Measurements from ENCODE around the gene OR4N2. TPM values are rescaled to one million over a fixed set of nuclear protein-coding genes. Genes with fewer than 3 reads are reported as not detected.
"Not testable (repeated sequence)": the region's sequence is repeated elsewhere in the genome, so short reads cannot be mapped to it uniquely, and the experiment has no call there.

Gene OR4N2
- polyA plus RNA-seq, 1 donor (not counting 4 experiments of a cell fraction or from before 2014, with no cell fraction given) = not detected

DNA sequence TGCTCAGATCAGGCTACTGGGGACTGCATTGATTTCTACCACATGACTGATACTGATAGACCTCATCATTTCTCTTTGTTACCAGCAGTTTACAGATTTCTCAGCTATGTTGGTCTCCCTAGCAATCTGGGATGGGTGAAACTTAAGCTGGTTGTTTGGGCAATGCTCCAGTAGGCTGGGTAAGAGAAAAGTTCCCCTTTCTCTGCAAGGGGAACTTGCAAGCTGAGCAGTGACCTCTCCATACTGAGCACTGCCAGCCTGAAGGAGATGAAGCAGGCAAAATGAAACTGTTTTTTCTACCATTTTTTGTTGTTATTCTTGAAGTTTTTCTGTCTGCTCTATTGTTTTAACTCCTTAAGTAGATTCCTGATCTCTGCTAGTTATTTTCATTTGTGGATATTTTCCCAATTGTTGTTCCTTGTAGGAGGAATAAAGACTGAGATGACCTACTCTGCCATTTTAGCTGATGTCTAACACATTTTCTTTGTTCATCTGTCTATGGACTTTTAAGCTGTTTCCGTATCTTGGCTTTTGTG is 31.6 kb upstream of the OR4N2 start:
- Histone ChIP-seq H3K9me1 (ENCODE audit: control insufficient read depth, extremely low read depth, insufficient read depth, low read length) (no peaks in the 10 kb centered on the region), H3K4me3 (ENCODE audit: control insufficient read depth in 2 of 3, extremely low read depth in 1 of 3, insufficient read depth in 2 of 3, low read depth in 1 of 3, low read length in 3 of 3) (no peak overlapping the region), H3K9me3 (ENCODE audit: control insufficient read depth, low read depth, low read length) (peaks cover 2% of the 10 kb centered on the region), H2AFZ (ENCODE audit: control insufficient read depth, low read length) (no peak overlapping the region), H3K4me2 (ENCODE audit: control insufficient read depth, extremely low read depth, insufficient read depth, low read depth, low read length) (no peak overlapping the region), H3K79me2 (ENCODE audit: control insufficient read depth, insufficient read depth, low read length) (no peaks in the 10 kb centered on the region), H3K36me3 (ENCODE audit: control insufficient read depth in 2 of 2, extremely low read depth in 1 of 2, insufficient read depth in 2 of 2, low read length in 2 of 2) (no peaks in the 10 kb centered on the region), H3K4me1 (ENCODE audit: control insufficient read depth, extremely low read depth, insufficient read depth, low read length) (no peaks in the 10 kb centered on the region), H4K20me1 (ENCODE audit: control insufficient read depth, extremely low read depth, insufficient read depth, low read length) (no peaks in the 10 kb centered on the region), H3K27me3 (ENCODE audit: control insufficient read depth, extremely low read depth, insufficient read depth, low read length) (no peaks in the 10 kb centered on the region), H3K9ac (ENCODE audit: control insufficient read depth, extremely low read depth, insufficient read depth, low read length) (no peak overlapping the region), H3K27ac (ENCODE audit: control insufficient read depth, insufficient read depth, low read length) (no peak overlapping the region)
- no peak for DNase-seq (ENCODE audit: low read depth, low spot score)
- FAIRE-seq = no peak
- TF ChIP-seq CTCF (optimal IDR thresholded peaks at IDR 0.05 in 1 of 3, IDR thresholded peaks at IDR 0.05 in 1 of 3, conservative IDR thresholded peaks at IDR 0.05 in 1 of 3; ENCODE audit: extremely low read depth in 1 of 3, insufficient read depth in 2 of 3, low read length in 3 of 3) = no peak
- no peak for TF ChIP-seq EZH2 (IDR thresholded peaks at IDR 0.05; ENCODE audit: low read length)
- dilution Hi-C loops (cut with MboI; ENCODE audit: extremely low pct_ligation_motif_present, low sequenced_read_pairs) = no loop called here

GRCh38 chr14:19772454-19772853 is 31.1 kb upstream of the OR4N2 start:
- H3K9me1 ChIP-seq (ENCODE audit: control insufficient read depth, extremely low read depth, insufficient read depth, low read length); DNase-seq (ENCODE audit: low read depth, low spot score); H3K27ac ChIP-seq (ENCODE audit: control insufficient read depth, insufficient read depth, low read length); H3K36me3 ChIP-seq (ENCODE audit: control insufficient read depth in 2 of 2, extremely low read depth in 1 of 2, insufficient read depth in 2 of 2, low read length in 2 of 2); H3K4me1 ChIP-seq (ENCODE audit: control insufficient read depth, extremely low read depth, insufficient read depth, low read length); H2AFZ ChIP-seq (ENCODE audit: control insufficient read depth, low read length); dilution Hi-C loops (cut with MboI; ENCODE audit: extremely low pct_ligation_motif_present, low sequenced_read_pairs); H3K4me2 ChIP-seq (ENCODE audit: control insufficient read depth, extremely low read depth, insufficient read depth, low read depth, low read length); FAIRE-seq; H4K20me1 ChIP-seq (ENCODE audit: control insufficient read depth, extremely low read depth, insufficient read depth, low read length); H3K4me3 ChIP-seq (ENCODE audit: control insufficient read depth in 2 of 3, extremely low read depth in 1 of 3, insufficient read depth in 2 of 3, low read depth in 1 of 3, low read length in 3 of 3); H3K79me2 ChIP-seq (ENCODE audit: control insufficient read depth, insufficient read depth, low read length); H3K9ac ChIP-seq (ENCODE audit: control insufficient read depth, extremely low read depth, insufficient read depth, low read length); H3K27me3 ChIP-seq (ENCODE audit: control insufficient read depth, extremely low read depth, insufficient read depth, low read length); H3K9me3 ChIP-seq (ENCODE audit: control insufficient read depth, low read depth, low read length): not testable (repeated sequence)

- H4K20me1 ChIP-seq (ENCODE audit: control insufficient read depth, extremely low read depth, insufficient read depth, low read length); H3K4me3 ChIP-seq (ENCODE audit: control insufficient read depth in 2 of 3, extremely low read depth in 1 of 3, insufficient read depth in 2 of 3, low read depth in 1 of 3, low read length in 3 of 3); H3K36me3 ChIP-seq (ENCODE audit: control insufficient read depth in 2 of 2, extremely low read depth in 1 of 2, insufficient read depth in 2 of 2, low read length in 2 of 2); H3K9me1 ChIP-seq (ENCODE audit: control insufficient read depth, extremely low read depth, insufficient read depth, low read length); H3K27me3 ChIP-seq (ENCODE audit: control insufficient read depth, extremely low read depth, insufficient read depth, low read length); DNase-seq (ENCODE audit: low read depth, low spot score); FAIRE-seq; dilution Hi-C loops (cut with MboI; ENCODE audit: extremely low pct_ligation_motif_present, low sequenced_read_pairs); H3K9me3 ChIP-seq (ENCODE audit: control insufficient read depth, low read depth, low read length); H3K27ac ChIP-seq (ENCODE audit: control insufficient read depth, insufficient read depth, low read length); H3K4me1 ChIP-seq (ENCODE audit: control insufficient read depth, extremely low read depth, insufficient read depth, low read length); H3K9ac ChIP-seq (ENCODE audit: control insufficient read depth, extremely low read depth, insufficient read depth, low read length); H2AFZ ChIP-seq (ENCODE audit: control insufficient read depth, low read length); H3K4me2 ChIP-seq (ENCODE audit: control insufficient read depth, extremely low read depth, insufficient read depth, low read depth, low read length); H3K79me2 ChIP-seq (ENCODE audit: control insufficient read depth, insufficient read depth, low read length): not testable (repeated sequence)
Measured at GRCh38 chr14:19773204-19773603, 30.4 kb upstream of the OR4N2 start, which contains the start of gene OR4M1. Gene OR4M1, plus strand, starts transcription at chr14:19773504. Its CDS starts 6,819 bp downstream, at chr14:19780323.

All from keratinocyte (primary cell).